Measurements from ENCODE around the gene ZNF396. TPM values are rescaled to one million over a fixed set of nuclear protein-coding genes. Genes with fewer than 3 reads are reported as not detected.

Gene ZNF396
- total and polyA plus RNA-seq, 5 donors from 2014 or later, result 0.57 to 2.3 (median 1.3) TPM; not detected in 2

- H3K4me1 Mint-ChIP-seq, result peaks cover 7 to 38% (median 24%) of the 10 kb centered on the region in 4 donors
- peaks cover 1 to 10% (median 5%) of the 10 kb centered on the region in 7 donors for H3K9me3 Mint-ChIP-seq
- no peak for ATAC-seq (ENCODE audit: low read depth in 2 of 2)
- H3K27me3 Mint-ChIP-seq, result peaks cover 35% of the 10 kb centered on the region
- Histone ChIP-seq H3K4me3 (ENCODE audit: low read depth, low read length) (no peak overlapping the region), H3K4me1 (ENCODE audit: control insufficient read depth, insufficient read depth, low read length, poor library complexity, severe bottlenecking) (peaks cover 9% of the 10 kb centered on the region), H3K27ac (ENCODE audit: insufficient read depth, low read length, poor library complexity, severe bottlenecking) (no peak overlapping the region), H3K9me3 (ENCODE audit: control insufficient read depth in 2 of 2, low read length in 2 of 2) (peaks cover 6 to 7% of the 10 kb centered on the region in 2 experiments), H3K36me3 (ENCODE audit: control insufficient read depth, insufficient read depth, low read length) (no peaks in the 10 kb centered on the region), H3K27me3 (ENCODE audit: control insufficient read depth, insufficient read depth, low read length) (peaks cover 8% of the 10 kb centered on the region)
- no peak for DNase-seq
- H3K4me3 Mint-ChIP-seq, result no peak overlapping the region
- no peak overlapping the region for H3K27ac Mint-ChIP-seq
- H3K36me3 Mint-ChIP-seq, result no peaks in the 10 kb centered on the region
Measured at GRCh38 chr18:35413163-35413511, 36.0 kb upstream of the ZNF396 start.

GRCh38 chr18:35411625-35412351 lies 34.7 kb upstream of the ZNF396 start:
- peaks cover 0 to 4% (median 0%) of the 10 kb centered on the region in 7 donors for H3K9me3 Mint-ChIP-seq
- Histone ChIP-seq H3K9me3 (ENCODE audit: control insufficient read depth in 2 of 2, low read length in 2 of 2) (no peaks in the 10 kb centered on the region), H3K27me3 (ENCODE audit: control insufficient read depth, insufficient read depth, low read length) (peaks cover 5% of the 10 kb centered on the region), H3K4me1 (ENCODE audit: control insufficient read depth, insufficient read depth, low read length, poor library complexity, severe bottlenecking) (peaks cover 9% of the 10 kb centered on the region), H3K36me3 (ENCODE audit: control insufficient read depth, insufficient read depth, low read length) (no peaks in the 10 kb centered on the region), H3K4me3 (ENCODE audit: low read depth, low read length) (no peak overlapping the region), H3K27ac (ENCODE audit: insufficient read depth, low read length, poor library complexity, severe bottlenecking) (no peak overlapping the region)
- H3K27ac Mint-ChIP-seq, result peak overlapping the region in 2 of 3 donors; percentile 12 to 82
- ATAC-seq (ENCODE audit: low read depth in 2 of 2), result no peak
- peaks cover 26% of the 10 kb centered on the region for H3K27me3 Mint-ChIP-seq
- H3K36me3 Mint-ChIP-seq, result no peaks in the 10 kb centered on the region
- peaks cover 11 to 38% (median 25%) of the 10 kb centered on the region in 4 donors for H3K4me1 Mint-ChIP-seq
- DNase-seq, result no peak
- no peak overlapping the region for H3K4me3 Mint-ChIP-seq

GRCh38 chr18:35410561-35410960 lies 33.4 kb upstream of the ZNF396 start:
- peaks cover 4 to 29% (median 18%) of the 10 kb centered on the region in 4 donors for H3K4me1 Mint-ChIP-seq
- H3K36me3 ChIP-seq (ENCODE audit: control insufficient read depth, insufficient read depth, low read length), result no peaks in the 10 kb centered on the region
- ATAC-seq (ENCODE audit: low read depth in 2 of 2), result no peak
- H3K27me3 Mint-ChIP-seq, result peaks cover 21% of the 10 kb centered on the region
- no peak overlapping the region for H3K4me3 Mint-ChIP-seq
- H3K36me3 Mint-ChIP-seq, result no peaks in the 10 kb centered on the region
- H3K4me3 ChIP-seq (ENCODE audit: low read depth, low read length), result no peak overlapping the region
- peaks cover 0 to 4% (median 0%) of the 10 kb centered on the region in 7 donors for H3K9me3 Mint-ChIP-seq
- DNase-seq, result no peak
- H3K27ac ChIP-seq (ENCODE audit: insufficient read depth, low read length, poor library complexity, severe bottlenecking), result no peak overlapping the region
- peaks cover 2% of the 10 kb centered on the region for H3K4me1 ChIP-seq (ENCODE audit: control insufficient read depth, insufficient read depth, low read length, poor library complexity, severe bottlenecking)
- peaks cover 5% of the 10 kb centered on the region for H3K27me3 ChIP-seq (ENCODE audit: control insufficient read depth, insufficient read depth, low read length)
- H3K27ac Mint-ChIP-seq, result no peak overlapping the region
- no peaks in the 10 kb centered on the region for H3K9me3 ChIP-seq (ENCODE audit: control insufficient read depth in 2 of 2, low read length in 2 of 2)

GRCh38 chr18:35409911-35410310 lies 32.8 kb upstream of the ZNF396 start:
- ATAC-seq (ENCODE audit: low read depth in 2 of 2) (no peak), DNase-seq (no peak)
- peaks cover 0 to 4% (median 0%) of the 10 kb centered on the region in 7 donors for H3K9me3 Mint-ChIP-seq
- Histone ChIP-seq H3K4me3 (ENCODE audit: low read depth, low read length) (no peak overlapping the region), H3K4me1 (ENCODE audit: control insufficient read depth, insufficient read depth, low read length, poor library complexity, severe bottlenecking) (no peaks in the 10 kb centered on the region), H3K36me3 (ENCODE audit: control insufficient read depth, insufficient read depth, low read length) (no peaks in the 10 kb centered on the region), H3K27me3 (ENCODE audit: control insufficient read depth, insufficient read depth, low read length) (peaks cover 2% of the 10 kb centered on the region), H3K27ac (ENCODE audit: insufficient read depth, low read length, poor library complexity, severe bottlenecking) (no peak overlapping the region), H3K9me3 (ENCODE audit: control insufficient read depth in 2 of 2, low read length in 2 of 2) (no peaks in the 10 kb centered on the region)
- H3K4me3 Mint-ChIP-seq, result no peak overlapping the region
- peaks cover 4 to 24% (median 13%) of the 10 kb centered on the region in 4 donors for H3K4me1 Mint-ChIP-seq
- peaks cover 21% of the 10 kb centered on the region for H3K27me3 Mint-ChIP-seq
- no peaks in the 10 kb centered on the region for H3K36me3 Mint-ChIP-seq
- H3K27ac Mint-ChIP-seq, result peak overlapping the region in 1 of 3 donors; percentile 51

- ATAC-seq (ENCODE audit: low read depth in 2 of 2) (no peak), DNase-seq (no peak)
- Mint-ChIP-seq H3K9me3 (peaks cover 0 to 2% (median 0%) of the 10 kb centered on the region in 7 donors), H3K27me3 (peaks cover 17% of the 10 kb centered on the region), H3K4me3 (no peak overlapping the region), H3K36me3 (no peaks in the 10 kb centered on the region), H3K27ac (no peak overlapping the region), H3K4me1 (peaks cover 4 to 22% (median 13%) of the 10 kb centered on the region in 4 donors)
- Histone ChIP-seq H3K9me3 (ENCODE audit: control insufficient read depth in 2 of 2, low read length in 2 of 2) (no peaks in the 10 kb centered on the region), H3K4me3 (ENCODE audit: low read depth, low read length) (no peak overlapping the region), H3K27ac (ENCODE audit: insufficient read depth, low read length, poor library complexity, severe bottlenecking) (no peak overlapping the region), H3K27me3 (ENCODE audit: control insufficient read depth, insufficient read depth, low read length) (peaks cover 2% of the 10 kb centered on the region), H3K36me3 (ENCODE audit: control insufficient read depth, insufficient read depth, low read length) (no peaks in the 10 kb centered on the region), H3K4me1 (ENCODE audit: control insufficient read depth, insufficient read depth, low read length, poor library complexity, severe bottlenecking) (no peaks in the 10 kb centered on the region)
Measured at GRCh38 chr18:35408843-35409261, 31.7 kb upstream of the ZNF396 start.

GRCh38 chr18:35407871-35408481 lies 30.8 kb upstream of the ZNF396 start:
- Histone ChIP-seq H3K27me3 (ENCODE audit: control insufficient read depth, insufficient read depth, low read length) (peaks cover 2% of the 10 kb centered on the region), H3K4me1 (ENCODE audit: control insufficient read depth, insufficient read depth, low read length, poor library complexity, severe bottlenecking) (no peaks in the 10 kb centered on the region), H3K27ac (ENCODE audit: insufficient read depth, low read length, poor library complexity, severe bottlenecking) (no peak overlapping the region), H3K36me3 (ENCODE audit: control insufficient read depth, insufficient read depth, low read length) (no peaks in the 10 kb centered on the region), H3K9me3 (ENCODE audit: control insufficient read depth in 2 of 2, low read length in 2 of 2) (no peaks in the 10 kb centered on the region), H3K4me3 (ENCODE audit: low read depth, low read length) (no peak overlapping the region)
- H3K36me3 Mint-ChIP-seq, result no peaks in the 10 kb centered on the region
- H3K4me3 Mint-ChIP-seq, result no peak overlapping the region
- H3K9me3 Mint-ChIP-seq, result peaks cover 0 to 3% (median 0%) of the 10 kb centered on the region in 7 donors
- peak; percentile 66 to 69 for ATAC-seq (ENCODE audit: low read depth in 2 of 2)
- peak; percentile 16 to 71 (median 61) for DNase-seq
- peaks cover 4 to 19% (median 13%) of the 10 kb centered on the region in 4 donors for H3K4me1 Mint-ChIP-seq
- H3K27ac Mint-ChIP-seq, result no peak overlapping the region
- H3K27me3 Mint-ChIP-seq, result peaks cover 17% of the 10 kb centered on the region

- no peaks in the 10 kb centered on the region for H3K27me3 ChIP-seq (ENCODE audit: control insufficient read depth, insufficient read depth, low read length)
- Mint-ChIP-seq H3K4me1 (peaks cover 4 to 6% (median 5%) of the 10 kb centered on the region in 4 donors), H3K27ac (no peak overlapping the region), H3K9me3 (peaks cover 0 to 3% (median 0%) of the 10 kb centered on the region in 7 donors), H3K4me3 (no peak overlapping the region), H3K27me3 (peaks cover 19% of the 10 kb centered on the region), H3K36me3 (no peaks in the 10 kb centered on the region)
- no peaks in the 10 kb centered on the region for H3K4me1 ChIP-seq (ENCODE audit: control insufficient read depth, insufficient read depth, low read length, poor library complexity, severe bottlenecking)
- no peak for ATAC-seq (ENCODE audit: low read depth in 2 of 2)
- no peaks in the 10 kb centered on the region for H3K9me3 ChIP-seq (ENCODE audit: control insufficient read depth in 2 of 2, low read length in 2 of 2)
- H3K4me3 ChIP-seq (ENCODE audit: low read depth, low read length), result no peak overlapping the region
- H3K36me3 ChIP-seq (ENCODE audit: control insufficient read depth, insufficient read depth, low read length), result no peaks in the 10 kb centered on the region
- DNase-seq, result no peak
- H3K27ac ChIP-seq (ENCODE audit: insufficient read depth, low read length, poor library complexity, severe bottlenecking), result no peak overlapping the region
Measured at GRCh38 chr18:35406666-35407065, 29.5 kb upstream of the ZNF396 start.

All from CD4-positive, CD25-positive, alpha-beta regulatory T cell (primary cell).